Transverse colon (tissue), 4 donors: Measurements from ENCODE around the gene ATXN2. TPM values are rescaled to one million over a fixed set of nuclear protein-coding genes. Genes with fewer than 3 reads are reported as not detected.

Source experiments
- DNase-seq: peaks from one replicate; pipeline ENCODE4 v3.0.0-alpha.2; 2019
- H3K27ac ChIP-seq, 4 donors: fragments of 200-600 bp; sonication (generic); 2 replicates each; pipeline ENCODE4 v1.5.1; 2016 to 2018; ENCODE audit warnings: inconsistent platforms in 4 of 4
- H3K27me3 ChIP-seq: fragments of 200-600 bp; sonication (generic); 2 replicates; pipeline ENCODE4 v1.5.1; 2017; ENCODE audit warnings: inconsistent platforms
- H3K36me3 ChIP-seq, 4 donors: fragments of 200-600 bp; sonication (generic); 2 replicates each; pipeline ENCODE4 v1.5.1; 2017 to 2019; ENCODE audit warnings: inconsistent platforms in 4 of 4
- H3K4me1 ChIP-seq, 4 donors: fragments of 200-600 bp; sonication (generic); 2 replicates each; pipeline ENCODE4 v1.5.1; 2017 to 2020; ENCODE audit warnings: inconsistent platforms in 4 of 4
- H3K4me3 ChIP-seq, 4 donors: fragments of 200-600 bp; sonication (generic); 1 replicate in 1 of 4; 2 replicates in 3 of 4; pipeline versions ENCODE4 v1.5.1 to v1.6.1; 2017 to 2019; ENCODE audit warnings: inconsistent platforms in 4 of 4
- H3K9me3 ChIP-seq, 2 donors: fragments of 200-600 bp; sonication (generic); 2 replicates each; pipeline ENCODE4 v1.5.1; 2017 to 2019; ENCODE audit warnings: inconsistent platforms in 2 of 2
- CTCF ChIP-seq, 5 experiments: fragments of 200-600 bp in 3 of 5; fragments of 450-650 bp in 2 of 5; sonication (generic) in 3 of 5; IDR thresholded peaks; 1 replicate in 2 of 5; 2 replicates in 3 of 5; pipeline ENCODE4 v1.5.1; 2016 to 2017; ENCODE audit warnings: antibody characterized with exemption in 5 of 5, inconsistent platforms in 3 of 5, mild to moderate bottlenecking in 2 of 5, moderate library complexity in 1 of 5
- EP300 ChIP-seq: sonication (generic); formaldehyde crosslinking; IDR thresholded peaks from one replicate; pipeline ENCODE4 v1.6.1; 2017; ENCODE audit warnings: antibody characterized with exemption, low read depth
- POLR2A ChIP-seq: fragments of 450-650 bp; IDR thresholded peaks from one replicate; pipeline ENCODE4 v1.6.1; 2016; ENCODE audit warnings: antibody characterized with exemption, mild to moderate bottlenecking, moderate library complexity
- POLR2AphosphoS5 ChIP-seq, 3 donors: sonication (generic); formaldehyde crosslinking; IDR thresholded peaks; one replicate each; pipeline ENCODE4 v1.6.1; 2016; ENCODE audit warnings: antibody characterized with exemption in 3 of 3
- WGBS, 2 donors: methylation state at CpG; one replicate each; pipeline ENCODE4 v1.1.5; 2018; ENCODE audit warnings: low coverage in 1 of 2; 5-methylcytosine and 5-hydroxymethylcytosine counted together
- in situ Hi-C, 4 donors: fragments of 200-750 bp; cut with MboI; loops; one replicate each; pipeline versions ENCODE4 v1.15.0 to v1.15.1; 2017; ENCODE audit warnings: low sequenced_read_pairs in 3 of 4, low pct_ligation_motif_present in 1 of 4, low pct_unique_long_range_greater_than_20kb in 1 of 4
- intact Hi-C: fragments of 100-400 bp; cut with DNase I; formaldehyde crosslinking; loops from one replicate; pipeline ENCODE4 v1.15.1; 2023; ENCODE audit warnings: low total_unique reads
- total RNA-seq, 4 donors: library from RNA; depleted of rRNA; stranded (reverse); fragments of >200 nt; gene quantifications; one replicate each; pipeline ENCODE4 v1.1.0, GENCODE V29; 2016

ATXN2 gene
- total RNA-seq, 4 donors from 2014 or later = 50.2 to 95.5 (median 83.2) TPM

GRCh38 chr12:111409780-111410430 is 189.2 kb downstream of the ATXN2 start:
- in situ Hi-C loops (no loop called here), intact Hi-C loops (loop anchor here (5.0 kb wide), 1 partner anchor 32 kb away; no protein-coding TSS in a partner anchor)
- H3K4me3 ChIP-seq = peak overlapping the region in 1 of 4 donors; percentile 16
- H3K27ac ChIP-seq = peak overlapping the region; percentile 72 to 93 (median 88)
- TF ChIP-seq CTCF (IDR thresholded peaks at IDR 0.05) (no peak), POLR2A (no peak), POLR2AphosphoS5 (IDR thresholded peaks at IDR 0.05) (no peak), EP300 (no peak)
- no peaks in the 10 kb centered on the region for H3K9me3 ChIP-seq
- DNase-seq = no peak
- H3K36me3 ChIP-seq = no peaks in the 10 kb centered on the region
- 69 to 80% methylated on average over 1 to 14 of the region's 14 CpGs for WGBS, 2 donors
- H3K4me1 ChIP-seq = peaks cover 29 to 77% (median 44%) of the 10 kb centered on the region in 4 donors
- H3K27me3 ChIP-seq = no peaks in the 10 kb centered on the region

GRCh38 chr12:111409403-111409779 is 189.7 kb downstream of the ATXN2 start:
- 54% methylated on average over 15 of the region's 15 CpGs; no CpG with 5 or more reads in 1 of the 2 donors for WGBS, 2 donors
- intact Hi-C loops = loop anchor here (5.0 kb wide), 1 partner anchor 33 kb away; no protein-coding TSS in a partner anchor
- in situ Hi-C loops = no loop called here
- DNase-seq = no peak
- no peak for TF ChIP-seq EP300
- no peak for TF ChIP-seq POLR2A
- no peak for TF ChIP-seq POLR2AphosphoS5 (IDR thresholded peaks at IDR 0.05)
- TF ChIP-seq CTCF (IDR thresholded peaks at IDR 0.05) = no peak
- Histone ChIP-seq H3K4me1 (peaks cover 34 to 82% (median 49%) of the 10 kb centered on the region in 4 donors), H3K4me3 (peak overlapping the region in 2 of 4 donors; percentile 3 to 16), H3K36me3 (no peaks in the 10 kb centered on the region), H3K9me3 (no peaks in the 10 kb centered on the region), H3K27ac (peak overlapping the region; percentile 72 to 93 (median 88)), H3K27me3 (no peaks in the 10 kb centered on the region)

GRCh38 chr12:111408686-111409402 is 190.3 kb downstream of the ATXN2 start:
- Histone ChIP-seq H3K9me3 (no peaks in the 10 kb centered on the region), H3K4me3 (peak overlapping the region in 2 of 4 donors; percentile 3 to 97), H3K36me3 (no peaks in the 10 kb centered on the region), H3K27me3 (no peaks in the 10 kb centered on the region), H3K4me1 (peaks cover 35 to 84% (median 51%) of the 10 kb centered on the region in 4 donors), H3K27ac (peak overlapping the region; percentile 72 to 93 (median 88))
- DNase-seq = no peak
- 80 to 87% methylated on average over 1 to 3 of the region's 4 CpGs for WGBS, 2 donors
- TF ChIP-seq CTCF (IDR thresholded peaks at IDR 0.05) (no peak), POLR2A (no peak), EP300 (no peak), POLR2AphosphoS5 (IDR thresholded peaks at IDR 0.05) (no peak)
- intact Hi-C loops = loop anchor here (5.0 kb wide), 1 partner anchor 33 kb away; no protein-coding TSS in a partner anchor
- in situ Hi-C loops = no loop called here

GRCh38 chr12:111408116-111408440 is 191.0 kb downstream of the ATXN2 start:
- H3K36me3 ChIP-seq = no peaks in the 10 kb centered on the region
- peak overlapping the region in 1 of 4 donors; percentile 97 for H3K4me3 ChIP-seq
- H3K27ac ChIP-seq = peak overlapping the region; percentile 88 to 93 (median 90)
- H3K4me1 ChIP-seq = peaks cover 39 to 84% (median 46%) of the 10 kb centered on the region in 4 donors
- H3K27me3 ChIP-seq = no peaks in the 10 kb centered on the region
- H3K9me3 ChIP-seq = no peaks in the 10 kb centered on the region
- intact Hi-C loops = loop anchor here (5.0 kb wide), 1 partner anchor 34 kb away; no protein-coding TSS in a partner anchor
- no peak for DNase-seq
- in situ Hi-C loops = no loop called here
- TF ChIP-seq POLR2A (no peak), CTCF (IDR thresholded peaks at IDR 0.05) (no peak)
- 64 to 71% methylated on average over 1 of the region's 1 CpG for WGBS, 2 donors
